Measurements from ENCODE around the gene H6PD. TPM values are rescaled to one million over a fixed set of nuclear protein-coding genes. Genes with fewer than 3 reads are reported as not detected.

The H6PD gene
- total and polyA plus RNA-seq, 2 donors (not counting 3 experiments of a cell fraction or from before 2014, with no cell fraction given) = 24.5 to 29.0 TPM

- H3K27ac ChIP-seq (ENCODE audit: insufficient read depth, low read depth, low read length) = no peak overlapping the region
- no peaks in the 10 kb centered on the region for H3K9me3 ChIP-seq (replicated peaks; ENCODE audit: control insufficient read depth, insufficient read depth, low read length)
- no peak overlapping the region for H2AFZ ChIP-seq (ENCODE audit: low read depth, low read length)
- H3K9ac ChIP-seq (replicated peaks; ENCODE audit: extremely low read depth, insufficient read depth, low read length) = no peak overlapping the region
- H3K4me2 ChIP-seq (ENCODE audit: insufficient read depth, low read length) = no peak overlapping the region
- BruUV-seq (replicated peaks) = no TSS peak
- TF ChIP-seq EZH2 (IDR thresholded peaks at IDR 0.05; ENCODE audit: borderline replicate concordance, low read depth, low read length, severe bottlenecking) (no peak), GATA2 (IDR thresholded peaks at IDR 0.05; ENCODE audit: insufficient read depth, insufficient read length, low read depth, low read length) (no peak), MYC (IDR thresholded peaks at IDR 0.05; ENCODE audit: low read depth, low read length) (no peak), MAX (IDR thresholded peaks at IDR 0.05; ENCODE audit: insufficient read depth, insufficient read length) (no peak)
- POLR2A ChIA-PET = no interaction called here
- no peaks in the 10 kb centered on the region for H3K79me2 ChIP-seq (ENCODE audit: control insufficient read depth, insufficient read depth, low read length)
- DNase-seq (ENCODE audit: low read depth, low spot score) = no peak
- intact Hi-C loops (cut with micrococcal nuclease) = no loop called here
- H3K4me1 ChIP-seq (ENCODE audit: control insufficient read depth, extremely low read depth, insufficient read depth, low read length) = peaks cover 16% of the 10 kb centered on the region
- no peaks in the 10 kb centered on the region for H3K9me1 ChIP-seq (replicated peaks; ENCODE audit: control insufficient read depth, extremely low read depth, insufficient read depth, low read length)
- no peaks in the 10 kb centered on the region for H4K20me1 ChIP-seq (replicated peaks; ENCODE audit: control insufficient read depth, extremely low read depth, insufficient read depth, low read length)
- no peaks in the 10 kb centered on the region for H3K36me3 ChIP-seq (ENCODE audit: control insufficient read depth in 2 of 2, extremely low read depth in 1 of 2, insufficient read depth in 2 of 2, low read length in 2 of 2)
- H3K27me3 ChIP-seq (ENCODE audit: control insufficient read depth in 2 of 2, insufficient read depth in 2 of 2, low read length in 2 of 2) = peaks cover 11 to 12% of the 10 kb centered on the region in 2 experiments
- dilution Hi-C loops (cut with MboI; ENCODE audit: extremely low pct_ligation_motif_present, low sequenced_read_pairs) = no loop called here
- no peak overlapping the region for H3K4me3 ChIP-seq (replicated peaks in 1 of 3; ENCODE audit: insufficient read depth in 1 of 3, low read depth in 1 of 3, low read length in 3 of 3)
- CTCF ChIA-PET = interaction anchor here (0.8 kb wide), 1 partner anchor 11 kb away, joined by 5 read pairs; no protein-coding TSS in a partner anchor
- FAIRE-seq = no peak
Measured at GRCh38 chr1:9207715-9208114, 26.9 kb upstream of the H6PD start.

GRCh38 chr1:9211291-9211811 lies 23.2 kb upstream of the H6PD start:
- intact Hi-C loops (cut with micrococcal nuclease) = loop anchor here (1.0 kb wide), 1 partner anchor 9 kb away; no protein-coding TSS in a partner anchor
- Histone ChIP-seq H3K9ac (replicated peaks; ENCODE audit: extremely low read depth, insufficient read depth, low read length) (peak overlapping the region; percentile 35), H3K36me3 (ENCODE audit: control insufficient read depth in 2 of 2, extremely low read depth in 1 of 2, insufficient read depth in 2 of 2, low read length in 2 of 2) (no peaks in the 10 kb centered on the region), H3K4me1 (ENCODE audit: control insufficient read depth, extremely low read depth, insufficient read depth, low read length) (peaks cover 16% of the 10 kb centered on the region), H2AFZ (ENCODE audit: low read depth, low read length) (peak overlapping the region; percentile 47), H3K4me2 (ENCODE audit: insufficient read depth, low read length) (peak overlapping the region; percentile 45), H3K79me2 (ENCODE audit: control insufficient read depth, insufficient read depth, low read length) (no peaks in the 10 kb centered on the region), H3K9me3 (replicated peaks; ENCODE audit: control insufficient read depth, insufficient read depth, low read length) (no peaks in the 10 kb centered on the region), H3K27me3 (ENCODE audit: control insufficient read depth in 2 of 2, insufficient read depth in 2 of 2, low read length in 2 of 2) (peaks cover 0 to 2% of the 10 kb centered on the region in 2 experiments), H3K9me1 (replicated peaks; ENCODE audit: control insufficient read depth, extremely low read depth, insufficient read depth, low read length) (no peaks in the 10 kb centered on the region), H4K20me1 (replicated peaks; ENCODE audit: control insufficient read depth, extremely low read depth, insufficient read depth, low read length) (no peaks in the 10 kb centered on the region), H3K4me3 (replicated peaks in 1 of 3; ENCODE audit: insufficient read depth in 1 of 3, low read depth in 1 of 3, low read length in 3 of 3) (no peak overlapping the region), H3K27ac (ENCODE audit: insufficient read depth, low read depth, low read length) (peak overlapping the region; percentile 73)
- CTCF ChIA-PET = interaction anchor here (0.8 to 2.8 kb wide), 10 partner anchors 10 to 280 kb away, joined by 3 to 20 read pairs (median 5); partner anchors contain the start of gene H6PD
- POLR2A ChIA-PET = no interaction called here
- dilution Hi-C loops (cut with MboI; ENCODE audit: extremely low pct_ligation_motif_present, low sequenced_read_pairs) = no loop called here
- no peak for TF ChIP-seq EZH2 (IDR thresholded peaks at IDR 0.05; ENCODE audit: borderline replicate concordance, low read depth, low read length, severe bottlenecking)
- TF ChIP-seq MAX (IDR thresholded peaks at IDR 0.05; ENCODE audit: insufficient read depth, insufficient read length) = no peak
- TF ChIP-seq POLR2AphosphoS5 (IDR thresholded peaks at IDR 0.05; ENCODE audit: insufficient read depth, low read depth, low read length) = peak; percentile 58
- TF ChIP-seq JUN (IDR thresholded peaks at IDR 0.05; ENCODE audit: borderline replicate concordance, insufficient read depth, insufficient read length, low read depth) = peak; percentile 66
- peak; percentile 96 for TF ChIP-seq FOS (IDR thresholded peaks at IDR 0.05; ENCODE audit: borderline replicate concordance, insufficient read depth, low read length)
- TF ChIP-seq POLR2A (IDR thresholded peaks at IDR 0.05; ENCODE audit: low read depth, low read length) = no peak
- FAIRE-seq = peak; percentile 90
- no TSS peak for BruUV-seq (replicated peaks)
- peak; percentile 95 for DNase-seq (ENCODE audit: low read depth, low spot score)
